Activated CD4-positive, CD25-positive, alpha-beta regulatory T cell treated with anti-CD3 and anti-CD28 coated beads, Interleukin-2, amount 50 U/mL, for 16 hours (primary cell): Measurements from ENCODE around the gene VRK2.
A peak's percentile ranks its signal among the peaks of the same experiment; 100 is the strongest.

Source experiments
- DNase-seq: peaks from one replicate; pipeline ENCODE4 v3.0.0-alpha.2; 2020; ENCODE audit warnings: low read depth, low spot score

Gene VRK2

DNA sequence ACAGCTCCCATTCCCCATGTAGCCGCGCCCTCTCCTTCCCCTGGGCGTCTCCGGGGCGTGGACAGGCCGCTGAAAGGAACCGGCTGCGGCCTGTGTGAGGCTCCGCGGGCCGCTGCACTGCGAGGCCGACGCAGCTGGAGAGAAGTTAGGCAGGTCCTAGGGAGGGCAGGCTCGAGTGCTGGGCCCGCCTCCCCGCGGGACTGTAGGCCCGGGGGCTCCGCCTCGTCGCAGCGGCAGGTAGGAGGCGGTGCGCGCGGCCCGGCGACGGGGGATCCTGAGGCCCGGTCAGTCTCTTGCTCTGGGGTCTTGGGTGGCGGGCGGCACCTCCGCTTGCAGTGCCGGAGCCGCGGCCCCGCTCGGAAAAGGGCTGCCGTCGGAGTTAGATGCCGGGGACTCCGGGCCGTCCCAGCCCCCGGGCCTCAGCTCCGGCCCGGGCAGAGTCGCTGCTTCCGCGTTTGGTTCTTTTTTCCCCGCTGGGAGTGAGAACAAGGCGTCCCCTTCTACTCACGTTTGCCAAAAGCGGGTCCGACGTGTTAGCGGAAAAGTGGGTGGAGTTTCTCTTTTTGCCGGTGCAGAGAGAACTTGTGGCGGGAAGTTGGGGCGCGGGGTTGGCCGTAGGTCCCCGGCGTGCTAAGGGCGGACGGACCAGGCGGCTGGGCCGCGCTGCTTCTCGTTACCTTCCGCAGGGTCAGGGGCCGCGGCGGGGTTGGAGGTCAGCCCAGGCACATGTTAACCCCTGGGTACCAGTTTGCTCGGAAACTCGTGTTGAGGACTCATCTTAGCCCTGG is at the start of gene VRK2:
TSS of gene VRK2 (plus strand) at position 222 of the 788 bp plus-strand sequence. CDS start 2,026 bp downstream, outside the sequence.
- peak; percentile 58 for DNase-seq

DNA sequence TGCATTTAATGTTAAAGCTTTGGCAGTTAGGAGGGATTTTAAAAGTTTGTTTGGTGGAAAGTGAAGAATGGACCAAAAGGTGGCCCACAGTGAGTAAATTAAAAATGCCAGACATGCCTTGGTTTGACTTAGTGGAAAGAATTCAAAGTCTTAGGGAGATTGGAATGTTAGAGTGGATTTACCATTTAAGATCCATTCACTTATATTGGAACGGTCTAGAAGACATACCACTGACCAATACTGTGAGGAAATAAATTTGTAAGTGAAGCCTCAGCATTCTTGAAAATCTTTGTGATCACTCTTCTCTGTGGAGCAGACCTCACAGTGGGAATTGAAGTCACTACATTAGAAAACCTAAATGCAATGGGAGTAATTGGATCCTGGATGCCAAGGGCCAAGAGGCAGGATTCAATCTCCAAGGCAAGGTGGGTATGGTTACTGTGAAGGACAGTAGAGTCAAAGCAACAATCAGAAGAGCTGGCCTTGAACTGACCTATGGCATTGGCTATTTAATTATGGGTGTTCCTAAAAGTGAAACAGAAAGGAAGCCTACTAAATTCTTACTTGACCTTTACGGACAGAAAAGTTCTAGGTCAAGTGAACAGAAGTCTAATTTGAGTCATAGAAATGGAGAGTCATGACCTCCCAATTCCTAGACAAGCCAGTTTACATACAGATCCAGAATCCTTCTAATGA is 40.2 kb upstream of the VRK2 start:
- no peak for DNase-seq

DNA sequence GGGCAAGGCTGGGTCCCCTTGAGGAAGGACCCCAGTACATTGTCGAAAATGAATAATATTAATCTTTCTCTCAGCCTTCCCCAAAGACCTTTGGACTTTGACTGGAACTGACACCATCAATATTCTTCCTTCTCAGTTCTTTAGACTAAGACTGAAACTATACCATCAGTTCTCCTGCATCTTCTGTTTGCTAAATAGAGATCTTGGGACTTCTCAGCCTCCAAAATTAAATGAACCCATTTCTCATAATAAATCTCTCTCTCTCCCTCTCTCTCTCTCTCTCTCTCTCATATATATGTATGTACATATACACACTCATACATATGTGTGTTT is 39.7 kb upstream of the VRK2 start:
- no peak for DNase-seq

DNA sequence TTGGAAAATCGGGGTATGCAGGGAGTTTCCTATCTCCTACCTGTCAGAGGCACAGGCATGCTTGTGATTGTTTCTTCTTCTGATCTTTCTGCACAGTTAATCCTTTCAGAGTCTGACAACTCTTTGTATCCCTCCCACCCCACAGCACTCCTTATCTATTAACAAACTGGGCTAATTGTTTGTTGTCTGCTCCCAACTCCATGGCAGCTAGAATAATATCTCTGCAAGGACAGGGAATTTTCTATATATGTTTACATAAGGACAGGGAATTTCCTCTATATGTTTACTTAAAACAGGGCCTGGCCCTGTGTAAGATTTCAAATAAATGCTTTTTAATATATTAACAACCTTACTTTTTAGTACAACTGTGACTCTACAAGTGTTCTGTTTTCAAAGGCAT is 36.0 kb upstream of the VRK2 start:
- no peak for DNase-seq

DNA sequence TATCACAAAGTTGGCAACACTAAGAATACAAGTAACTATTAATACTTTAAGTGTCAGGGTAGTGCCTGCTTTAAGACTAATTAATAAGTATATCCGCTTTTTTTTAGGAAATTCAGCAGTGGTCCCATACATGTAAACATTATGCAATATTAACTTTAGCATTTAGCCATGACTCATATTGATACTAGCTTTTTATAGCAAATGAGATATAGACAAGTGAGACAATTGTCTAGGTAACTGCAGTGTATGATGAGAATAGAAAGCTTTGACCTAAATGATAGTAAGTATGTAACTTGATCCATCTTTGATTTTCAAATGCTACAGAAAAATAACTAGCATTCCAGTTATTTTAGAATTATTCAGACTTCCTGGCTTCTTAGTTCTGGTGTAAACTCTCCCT is 27.4 kb upstream of the VRK2 start:
- no peak for DNase-seq

DNA sequence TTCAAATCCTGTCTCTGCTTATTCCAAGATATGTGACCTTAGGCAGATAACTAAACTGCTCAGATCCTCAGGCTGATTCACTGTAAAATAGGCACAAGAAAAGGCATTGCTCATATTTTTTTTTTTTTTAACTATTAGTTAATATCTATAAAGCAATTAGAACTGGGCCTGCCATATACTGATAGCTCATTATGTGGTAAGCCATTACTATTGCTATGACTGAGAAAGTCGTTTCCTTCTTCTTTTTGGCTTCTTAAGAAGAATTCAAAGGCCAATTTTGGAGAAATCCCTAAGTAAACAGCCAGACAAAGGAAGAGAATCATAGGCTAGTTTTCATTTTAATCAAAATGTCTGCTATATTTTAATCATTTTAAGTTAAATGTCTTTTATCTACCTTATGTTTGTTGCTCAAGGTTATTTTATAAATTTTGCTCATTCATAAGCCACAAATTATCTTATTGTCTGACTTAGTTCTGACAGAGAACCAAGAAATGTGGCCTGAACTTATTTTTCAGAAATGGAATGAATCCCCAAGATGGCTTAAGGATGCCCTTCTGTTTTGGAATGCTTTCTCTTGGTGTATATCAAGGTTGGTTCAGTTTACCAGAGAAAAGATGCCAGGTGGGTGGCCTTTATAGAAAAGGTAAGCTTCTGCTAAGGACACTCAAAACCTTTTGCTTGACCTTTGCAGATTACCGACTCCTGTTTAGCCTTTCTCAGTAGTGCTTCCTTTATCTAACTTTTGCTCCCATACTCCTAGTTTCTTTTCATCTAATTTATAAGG is 21.3 kb upstream of the VRK2 start:
- no peak for DNase-seq

DNA sequence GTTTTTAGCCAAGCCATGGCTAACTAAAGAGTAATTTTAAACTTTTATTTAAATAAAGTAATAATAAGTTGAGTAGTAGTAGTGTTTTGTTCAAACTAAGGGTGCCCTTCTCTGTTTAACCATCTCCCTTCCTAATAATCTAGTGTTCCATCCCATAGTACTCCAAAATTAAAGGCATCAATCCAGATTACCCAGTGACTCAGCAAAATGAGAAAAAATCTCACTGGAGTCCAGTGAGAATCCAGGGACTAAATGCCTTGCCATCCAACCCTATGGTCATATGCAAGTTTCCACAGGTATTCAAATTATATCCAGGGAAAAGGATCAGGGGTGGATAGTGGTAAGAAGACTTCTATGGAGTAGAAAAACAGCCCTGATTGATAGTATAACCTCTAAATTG is 19.6 kb upstream of the VRK2 start:
- no peak for DNase-seq

DNA sequence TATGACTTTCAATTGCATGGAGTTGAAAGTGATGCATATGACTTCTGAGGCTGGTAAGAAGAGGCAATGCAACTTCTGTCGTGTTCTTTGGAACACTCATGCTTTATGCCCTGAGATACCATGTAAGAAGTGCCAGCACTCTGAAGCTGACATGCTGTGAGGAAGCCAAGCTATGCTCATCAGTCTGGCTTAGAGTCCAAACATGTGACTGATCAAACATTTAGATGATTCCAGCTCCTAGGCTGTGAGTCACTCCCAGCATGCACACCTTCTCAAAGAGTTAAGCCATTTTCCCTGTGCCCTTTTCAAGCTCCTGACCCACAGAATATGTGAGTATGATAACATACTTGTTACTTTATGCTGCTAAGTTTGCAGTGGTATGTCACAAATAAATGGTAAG is 15.8 kb upstream of the VRK2 start:
- DNase-seq = no peak

DNA sequence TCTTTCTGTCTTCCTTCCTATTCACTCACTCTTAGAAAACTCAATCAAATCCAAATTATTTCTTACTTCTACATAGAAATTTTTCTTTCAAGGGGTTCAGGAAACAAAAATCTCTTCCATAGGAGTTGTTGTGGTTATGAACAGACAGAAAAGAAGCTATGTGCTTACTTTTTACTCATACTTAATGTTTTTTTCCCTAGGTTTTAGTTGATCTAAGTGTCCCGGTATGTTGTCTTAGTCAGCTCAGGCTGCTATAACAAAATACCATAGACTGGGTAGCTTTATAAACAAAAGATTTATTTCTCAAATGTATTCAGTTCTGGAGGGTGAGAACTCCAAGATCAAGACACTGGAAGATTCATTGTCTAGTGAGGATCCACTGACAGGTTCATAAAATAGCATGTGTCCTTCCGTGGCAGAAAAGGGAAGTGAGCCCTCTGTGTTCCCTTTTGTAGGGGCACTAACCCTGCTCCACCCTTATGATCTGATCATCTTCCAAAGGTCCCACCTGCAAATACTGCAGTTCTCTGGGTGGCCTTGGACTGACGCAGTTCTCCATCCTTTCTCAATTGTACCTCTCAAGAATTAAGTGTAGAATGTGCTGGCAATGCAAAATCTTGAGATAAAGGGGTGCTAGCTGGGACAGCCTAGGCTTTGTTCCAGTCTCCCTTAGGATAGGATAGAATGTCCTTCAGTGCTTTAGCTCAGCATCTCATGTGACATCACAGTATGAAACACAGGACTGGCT is 14.4 kb upstream of the VRK2 start:
- DNase-seq = no peak

DNA sequence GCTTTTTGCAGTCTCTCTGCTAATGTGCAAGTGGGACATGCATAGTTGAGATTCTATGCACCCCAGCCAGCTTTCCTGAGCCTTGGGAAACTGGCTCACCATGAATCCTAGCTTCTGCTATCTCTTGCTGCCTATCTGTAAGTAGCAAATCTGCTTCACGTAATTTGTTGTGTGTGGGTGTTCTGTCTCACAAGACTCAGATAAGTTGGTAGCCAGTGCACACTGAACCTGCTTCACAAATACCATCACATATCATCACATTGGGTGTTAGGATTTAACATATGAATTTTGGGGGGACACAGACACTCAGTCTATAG is 13.9 kb upstream of the VRK2 start:
- no peak for DNase-seq

DNA sequence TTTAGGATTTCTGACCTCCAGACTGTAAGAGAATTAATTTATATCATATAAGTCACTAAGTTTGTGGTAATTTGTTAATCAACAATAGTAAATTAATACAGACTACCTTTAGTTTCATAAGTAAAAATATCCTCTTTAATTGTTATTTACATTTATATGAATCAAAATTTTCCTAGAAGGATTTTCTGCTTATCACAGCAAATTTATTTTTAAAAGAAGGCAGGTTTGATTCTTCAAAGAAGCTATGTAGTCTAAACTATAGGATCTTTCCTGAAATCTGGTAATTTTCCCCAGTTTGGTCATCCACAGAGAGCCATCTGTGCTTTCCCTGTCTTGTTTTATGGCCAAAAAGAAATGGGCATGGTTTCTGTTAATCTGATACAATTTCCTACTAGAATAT is 13.1 kb upstream of the VRK2 start:
- no peak for DNase-seq

DNA sequence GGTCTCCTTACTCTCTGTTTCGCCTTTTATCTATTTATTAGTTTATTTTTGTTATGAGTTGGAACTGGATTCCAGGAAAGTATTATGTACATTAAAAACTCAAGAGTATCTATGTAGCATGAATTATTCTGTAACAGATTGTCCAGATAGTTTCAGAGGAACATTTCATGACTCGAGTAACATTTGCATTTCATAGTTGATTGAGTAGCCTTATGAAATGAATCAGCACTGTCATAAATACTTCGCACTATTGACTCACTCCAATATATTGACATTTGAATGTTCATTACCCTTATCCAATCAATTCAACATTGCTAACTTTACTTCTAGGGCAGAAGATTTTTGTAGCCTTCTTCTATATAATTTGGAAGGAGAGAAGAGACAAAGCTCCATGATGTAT is 11.3 kb upstream of the VRK2 start:
- no peak for DNase-seq

DNA sequence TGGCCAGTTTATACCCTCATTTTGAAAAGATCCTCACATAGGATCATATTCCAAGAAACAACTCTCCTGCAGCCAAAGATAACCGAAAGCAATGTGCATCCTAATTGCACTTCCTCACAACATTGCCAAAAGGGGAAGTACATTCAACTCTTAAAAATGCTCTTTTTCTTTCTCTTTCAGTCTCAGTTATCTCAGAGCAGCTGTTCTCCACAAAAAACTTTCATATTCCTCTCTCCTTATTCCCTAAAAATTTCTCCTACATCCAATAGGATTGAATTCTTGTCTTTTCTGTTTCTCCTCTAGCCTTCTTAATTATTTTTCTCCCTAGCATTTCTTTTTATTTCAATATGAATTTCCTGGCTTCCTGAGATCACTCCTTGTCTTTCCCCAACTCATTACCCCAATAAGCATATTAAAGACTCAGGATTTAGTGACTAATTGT is 7.4 kb upstream of the VRK2 start:
- DNase-seq = no peak

DNA sequence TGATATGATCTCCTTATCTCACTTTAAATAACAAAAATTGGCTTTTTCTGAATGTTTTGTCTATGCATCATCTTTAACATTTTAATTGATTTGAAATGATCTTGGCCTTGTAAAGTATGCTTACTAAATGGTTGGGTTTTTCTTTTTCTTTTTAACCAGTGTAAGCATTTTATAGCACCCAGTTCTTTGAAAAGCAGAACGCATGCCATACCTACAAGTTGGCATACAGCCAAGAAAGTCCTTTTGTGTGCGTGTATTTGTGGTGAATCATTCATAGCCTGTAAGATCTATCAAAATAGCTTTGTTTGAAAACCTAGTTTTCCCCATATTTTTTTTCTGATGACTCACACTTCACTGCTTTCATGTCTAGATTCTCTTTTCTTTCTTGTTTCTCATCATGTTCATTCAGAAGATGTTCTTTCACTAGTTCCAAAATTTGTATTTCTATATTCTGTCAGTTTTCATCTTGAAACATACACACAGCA is 4.1 kb upstream of the VRK2 start:
- DNase-seq = no peak

DNA sequence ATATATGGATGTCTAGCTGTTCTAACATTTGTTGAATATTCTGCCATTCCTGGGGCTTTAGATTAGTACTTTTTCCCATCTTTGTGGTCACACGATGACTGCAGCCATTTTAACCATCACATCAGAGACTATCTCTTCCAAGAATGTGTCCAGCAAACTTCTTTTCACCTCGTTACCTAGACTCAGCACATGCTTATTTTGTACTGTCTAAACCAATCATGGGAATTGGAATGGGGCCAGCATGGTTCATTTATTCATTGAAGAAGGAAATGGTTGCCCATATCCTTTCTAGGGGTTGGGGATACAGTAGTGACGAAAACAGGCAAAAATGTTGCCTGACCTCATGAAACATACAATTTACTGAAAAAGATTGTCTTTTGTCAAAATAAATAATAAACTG is 2.5 kb upstream of the VRK2 start:
- no peak for DNase-seq

DNA sequence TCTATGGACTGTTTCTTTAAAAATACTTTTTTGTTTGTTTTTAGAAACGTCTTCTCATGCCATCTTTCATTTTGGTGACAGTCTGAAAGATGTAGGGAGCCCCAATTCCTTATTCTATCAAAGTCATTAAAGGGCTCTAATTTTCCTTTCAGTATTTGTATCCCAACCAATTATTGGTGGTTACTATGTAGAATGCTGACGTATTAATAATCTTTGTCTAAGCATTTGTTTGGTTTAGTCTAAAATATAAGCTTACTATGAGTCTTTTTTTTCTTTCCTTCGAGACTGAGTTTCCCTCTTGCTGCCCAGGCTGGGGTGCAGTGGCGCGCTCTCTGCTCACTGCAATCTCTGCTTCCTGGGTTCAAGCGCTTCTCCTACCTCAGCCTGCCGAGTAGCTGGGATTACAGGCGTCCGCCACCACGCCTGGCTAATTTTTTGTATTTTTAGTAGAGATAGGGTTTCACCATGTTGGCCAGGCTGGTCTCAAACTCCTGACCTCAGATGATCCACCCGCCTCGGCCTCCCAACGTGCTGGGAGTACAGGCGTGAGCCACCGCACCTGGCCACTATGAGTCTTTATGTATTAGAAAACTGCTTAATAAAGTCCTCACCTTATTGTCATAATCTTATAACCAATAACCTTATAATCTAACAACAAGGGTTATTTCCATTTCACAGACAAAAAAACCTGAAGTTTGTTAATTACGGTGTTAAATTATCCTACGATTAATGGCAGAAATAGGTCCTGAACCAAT is 849 bp upstream of the VRK2 start:
- DNase-seq = no peak

DNA sequence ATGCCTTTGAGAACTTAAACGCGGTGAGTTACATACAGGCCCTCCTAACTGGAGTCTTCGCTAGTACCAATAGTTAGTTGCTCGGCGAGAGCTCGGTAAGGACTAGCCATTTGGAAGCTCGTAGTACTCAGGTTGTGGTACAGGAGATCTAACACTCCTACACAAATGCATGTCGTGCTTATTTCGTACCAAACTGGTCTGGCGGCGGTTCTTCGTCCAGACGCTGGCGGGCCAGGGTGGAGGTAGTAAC is 346 bp upstream of the VRK2 start:
- DNase-seq = no peak

DNA sequence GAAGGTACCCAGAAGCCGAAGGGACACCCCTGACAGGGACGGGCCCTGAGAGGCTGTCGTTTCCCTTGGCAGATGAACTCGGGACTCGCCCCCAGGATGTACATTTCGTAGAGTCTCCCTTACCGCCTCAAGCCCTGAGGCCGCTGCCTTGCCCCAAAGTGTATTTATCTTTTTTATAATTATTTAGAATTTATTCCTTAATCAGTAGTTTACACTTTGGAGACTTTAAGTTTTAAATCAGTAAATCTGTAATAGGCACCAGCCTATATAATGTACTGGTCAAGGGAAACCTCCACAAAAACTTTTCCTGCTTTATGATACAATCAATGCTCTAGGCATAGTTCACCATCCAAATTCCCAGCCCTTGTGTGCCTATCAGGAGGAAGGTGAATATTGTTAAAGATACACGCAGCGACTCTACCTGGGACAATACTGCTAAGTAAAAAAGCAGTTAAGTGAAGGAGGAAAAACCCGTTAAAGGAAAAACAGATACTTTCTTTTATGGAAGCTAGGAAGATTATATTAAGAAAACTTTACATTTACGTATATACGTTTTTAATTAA is 848 bp downstream of the VRK2 start:
- DNase-seq = no peak

DNA sequence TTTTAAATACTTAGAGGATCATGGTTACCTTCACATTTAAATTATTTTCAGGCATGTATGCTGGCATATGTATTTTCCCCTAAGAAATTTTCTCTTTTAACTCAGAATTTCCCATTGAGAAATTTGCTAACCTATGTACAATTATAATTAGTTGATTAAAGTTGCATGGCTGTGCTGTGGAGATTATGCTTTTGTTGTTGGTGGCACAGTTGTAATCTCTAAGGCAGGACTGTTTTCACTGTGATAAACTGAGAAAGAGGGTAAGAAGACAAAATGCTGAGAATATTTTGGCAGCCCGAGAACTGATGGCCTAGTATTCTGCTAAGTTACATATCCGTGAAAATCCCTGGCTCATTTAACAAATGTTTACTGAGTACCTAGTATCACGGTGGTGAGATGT is 1.4 kb downstream of the VRK2 start:
- DNase-seq = no peak

DNA sequence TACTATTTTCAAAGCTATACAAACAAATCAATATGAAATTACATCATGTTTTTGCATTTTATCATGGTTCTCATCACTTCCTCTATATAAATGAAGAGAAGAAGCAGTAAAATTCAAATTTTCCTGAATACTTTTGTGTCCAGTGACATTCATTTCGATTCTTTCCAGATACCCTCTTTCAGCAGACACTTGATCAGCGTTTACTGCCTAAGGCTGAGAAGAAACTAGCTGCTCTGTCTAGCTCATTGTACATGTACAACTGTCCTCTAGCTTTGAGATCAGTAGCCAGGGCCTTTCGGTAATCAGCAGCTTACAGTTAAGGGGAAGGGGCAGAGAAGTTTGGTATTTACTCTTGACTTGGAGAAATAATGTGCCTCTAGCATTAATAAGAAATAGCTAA is 4.8 kb downstream of the VRK2 start:
- no peak for DNase-seq

DNA sequence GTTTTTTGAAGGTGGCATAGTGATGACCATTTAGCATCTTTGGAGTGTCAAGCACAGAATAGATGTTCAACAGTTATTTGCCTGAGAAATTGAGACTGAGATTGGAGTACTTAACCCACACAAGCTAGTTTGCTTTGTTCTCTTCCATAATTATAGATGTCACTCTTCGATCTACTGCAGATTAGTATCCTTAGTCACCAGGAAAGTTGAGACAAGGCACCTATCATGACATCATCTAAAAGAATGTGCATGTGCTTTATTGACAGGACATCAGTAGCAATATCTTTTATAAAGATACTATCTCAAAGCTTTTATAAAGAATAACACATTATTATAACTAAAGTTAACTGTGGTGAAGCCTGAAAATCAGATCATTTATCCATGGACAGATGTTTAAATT is 6.4 kb downstream of the VRK2 start:
- no peak for DNase-seq
